Large intestine (tissue), 3 donors: ENCODE results near the gene ARHGAP26. TPM values are rescaled to one million over a fixed set of nuclear protein-coding genes. Genes with fewer than 3 reads are reported as not detected.

Experiments used
- DNase-seq, 2 donors: peaks; one replicate each; pipeline versions ENCODE4 v3.0.0 to v3.0.0-alpha.2; 2013
- H3K27ac ChIP-seq: one replicate; pipeline ENCODE4 v1.5.1; 2013; ENCODE audit warnings: low read length
- H3K27me3 ChIP-seq: 2 replicates; pipeline ENCODE4 v1.6.1; 2013; ENCODE audit warnings: low read length; ENCODE audit not compliant: control insufficient read depth, insufficient read depth
- H3K36me3 ChIP-seq: 2 replicates; pipeline ENCODE4 v1.6.1; 2013; ENCODE audit warnings: low read length; ENCODE audit not compliant: control insufficient read depth, insufficient read depth
- H3K4me1 ChIP-seq: one replicate; pipeline ENCODE4 v1.6.1; 2013; ENCODE audit warnings: low read length; ENCODE audit not compliant: control insufficient read depth, insufficient read depth
- H3K4me3 ChIP-seq: one replicate; pipeline ENCODE4 v1.5.1; 2013; ENCODE audit warnings: low read length
- H3K9me3 ChIP-seq: one replicate; pipeline ENCODE4 v1.6.1; 2013; ENCODE audit warnings: mild to moderate bottlenecking, low read depth, low read length, moderate library complexity; ENCODE audit not compliant: control insufficient read depth
- WGBS: methylation state at CpG from one replicate; pipeline ENCODE4 v1.1.5; 2013; ENCODE audit warnings: low lambda C conversion rate; ENCODE audit not compliant: insufficient coverage; 5-methylcytosine and 5-hydroxymethylcytosine counted together
- polyA plus RNA-seq: library from polyadenylated mRNA; unstranded; fragments of 120-200 nt; gene quantifications from one replicate; pipeline ENCODE4 v1.2.1, GENCODE V29; 2013

Gene ARHGAP26
- polyA plus RNA-seq, 1 donor: 31.8 TPM

DNA sequence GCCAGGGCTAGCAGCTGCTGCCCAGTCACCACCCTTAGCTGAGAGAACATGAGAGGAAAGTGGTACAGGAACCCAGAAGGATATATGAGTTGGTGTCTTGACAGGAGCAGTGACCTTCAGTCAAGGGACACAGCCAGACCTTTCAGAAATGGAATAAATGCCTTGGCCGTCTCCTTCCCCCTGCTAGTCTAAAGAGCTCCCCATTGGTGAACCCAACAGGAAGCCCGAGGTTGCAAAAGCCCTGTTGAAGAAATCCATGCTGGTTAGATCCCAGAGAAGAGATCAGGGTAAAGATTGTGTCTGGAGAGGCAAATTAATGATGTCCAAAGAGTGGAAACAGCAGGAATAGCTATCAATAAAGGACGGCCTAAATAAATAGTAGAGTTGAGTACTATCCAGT, 388.9 kb downstream of the ARHGAP26 start:
- no peaks in the 10 kb centered on the region for H3K27me3 ChIP-seq
- DNase-seq: no peak
- no peaks in the 10 kb centered on the region for H3K4me1 ChIP-seq
- 89% methylated on average over 1 of the region's 3 CpGs for WGBS
- no peaks in the 10 kb centered on the region for H3K36me3 ChIP-seq
- H3K9me3 ChIP-seq: no peaks in the 10 kb centered on the region
- H3K27ac ChIP-seq: no peak overlapping the region
- H3K4me3 ChIP-seq: no peak overlapping the region

DNA sequence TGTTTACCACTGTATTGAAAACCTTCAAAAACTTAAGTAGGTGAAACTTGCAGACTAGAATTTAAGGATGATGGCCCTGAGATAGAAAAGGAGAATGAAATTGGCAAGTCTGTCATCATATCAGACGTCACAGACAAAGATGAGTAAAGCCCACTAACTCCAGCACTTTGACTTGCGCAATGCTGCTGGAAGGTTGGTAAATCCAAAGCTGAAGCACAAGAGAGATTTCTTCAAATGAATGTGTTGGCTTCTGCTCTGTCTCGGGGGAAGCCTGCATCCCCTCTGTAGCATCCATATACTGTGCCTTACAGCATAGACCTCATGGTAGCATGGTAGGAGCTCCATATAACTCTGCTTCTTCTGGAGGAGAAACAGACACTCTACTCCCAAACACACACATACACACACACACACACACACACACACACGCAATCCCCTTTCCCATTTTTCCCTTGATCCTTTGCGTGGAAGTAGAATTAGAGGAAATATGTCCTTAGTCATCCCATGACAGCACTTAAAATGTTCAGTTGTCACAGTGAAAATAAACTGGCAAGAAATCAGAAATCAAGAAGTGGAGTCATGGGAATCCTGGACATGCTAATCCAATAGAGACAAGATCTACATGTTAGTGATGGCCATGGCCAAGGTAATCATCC, 391.8 kb downstream of the ARHGAP26 start:
- no peak for DNase-seq
- no peak overlapping the region for H3K27ac ChIP-seq
- H3K4me1 ChIP-seq: peaks cover 16% of the 10 kb centered on the region
- H3K4me3 ChIP-seq: no peak overlapping the region
- no peaks in the 10 kb centered on the region for H3K27me3 ChIP-seq
- 75% methylated on average over 1 of the region's 5 CpGs for WGBS
- H3K9me3 ChIP-seq: no peaks in the 10 kb centered on the region
- no peaks in the 10 kb centered on the region for H3K36me3 ChIP-seq

GRCh38 chr5:143162810-143163209, 392.6 kb downstream of the ARHGAP26 start:
- no peak for DNase-seq
- Histone ChIP-seq H3K36me3 (no peaks in the 10 kb centered on the region), H3K4me1 (peaks cover 24% of the 10 kb centered on the region), H3K9me3 (no peaks in the 10 kb centered on the region), H3K27ac (no peak overlapping the region), H3K27me3 (no peaks in the 10 kb centered on the region), H3K4me3 (no peak overlapping the region)
- WGBS: 100% methylated on average over 1 of the region's 3 CpGs

DNA sequence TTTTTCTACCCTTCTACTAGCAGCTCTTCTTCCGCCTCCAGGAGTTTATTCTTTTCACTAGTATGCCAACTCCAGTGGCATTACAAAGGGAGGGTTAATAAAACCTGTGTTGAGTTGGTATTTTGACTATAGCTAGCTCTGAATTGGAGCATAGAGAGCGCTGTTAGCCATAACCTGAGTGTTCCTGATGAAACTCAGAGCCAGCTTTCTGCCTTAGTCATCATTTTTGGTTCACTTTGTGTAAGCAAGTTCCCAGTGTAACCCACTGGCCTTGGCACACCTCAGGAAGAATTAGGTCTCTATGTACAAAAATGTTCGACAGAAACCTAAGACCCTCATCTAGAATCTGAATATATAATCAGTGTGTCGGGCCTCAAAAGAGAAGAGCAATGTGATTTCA, 394.4 kb downstream of the ARHGAP26 start:
- no peaks in the 10 kb centered on the region for H3K27me3 ChIP-seq
- no peak overlapping the region for H3K27ac ChIP-seq
- WGBS: no CpG with 5 or more reads among the region's 4 CpGs
- no peak overlapping the region for H3K4me3 ChIP-seq
- no peak for DNase-seq
- peaks cover 40% of the 10 kb centered on the region for H3K4me1 ChIP-seq
- no peaks in the 10 kb centered on the region for H3K36me3 ChIP-seq
- no peaks in the 10 kb centered on the region for H3K9me3 ChIP-seq

DNA sequence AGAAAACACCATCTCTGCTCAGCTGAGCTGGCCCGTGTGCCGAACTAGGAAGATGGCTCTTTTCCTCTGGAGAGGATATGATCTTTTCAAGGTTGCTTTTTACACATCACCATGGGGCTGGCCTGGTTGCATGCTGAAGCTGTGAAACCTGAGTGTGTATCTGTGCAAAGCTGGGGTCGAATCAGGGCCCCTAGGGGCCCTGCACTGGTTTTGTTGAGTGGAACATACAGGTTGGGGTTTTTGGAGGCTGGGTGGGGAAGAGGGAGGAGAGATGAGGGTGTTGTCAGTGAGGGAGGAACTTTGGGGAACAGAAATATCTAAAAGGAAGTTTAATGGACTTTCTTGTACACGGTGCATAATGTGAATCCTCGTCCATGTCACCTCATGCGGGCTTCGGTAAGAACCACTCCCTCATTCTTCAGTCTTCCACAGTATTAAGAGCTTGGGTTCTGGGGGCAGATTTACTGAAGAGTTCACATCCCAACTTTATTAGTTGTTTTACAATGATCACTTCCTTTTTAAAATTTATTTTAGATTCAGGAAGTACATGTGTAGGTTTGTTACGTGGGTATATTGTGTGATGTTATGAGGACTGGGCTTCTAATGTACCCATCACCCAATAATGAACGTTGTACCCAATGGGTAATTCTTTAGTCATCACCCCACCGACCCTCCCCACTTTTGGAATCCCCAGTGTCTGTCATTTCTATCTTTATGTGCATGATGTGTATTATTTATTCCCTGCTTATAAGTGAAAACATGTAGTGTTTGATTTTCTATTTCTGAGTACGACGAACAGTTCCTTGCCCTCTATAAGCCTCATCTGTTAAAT, 395.1 kb downstream of the ARHGAP26 start:
- Histone ChIP-seq H3K27me3 (no peaks in the 10 kb centered on the region), H3K4me3 (no peak overlapping the region), H3K4me1 (peaks cover 40% of the 10 kb centered on the region), H3K36me3 (no peaks in the 10 kb centered on the region), H3K27ac (no peak overlapping the region), H3K9me3 (no peaks in the 10 kb centered on the region)
- no peak for DNase-seq
- 85% methylated on average over 4 of the region's 12 CpGs for WGBS

DNA sequence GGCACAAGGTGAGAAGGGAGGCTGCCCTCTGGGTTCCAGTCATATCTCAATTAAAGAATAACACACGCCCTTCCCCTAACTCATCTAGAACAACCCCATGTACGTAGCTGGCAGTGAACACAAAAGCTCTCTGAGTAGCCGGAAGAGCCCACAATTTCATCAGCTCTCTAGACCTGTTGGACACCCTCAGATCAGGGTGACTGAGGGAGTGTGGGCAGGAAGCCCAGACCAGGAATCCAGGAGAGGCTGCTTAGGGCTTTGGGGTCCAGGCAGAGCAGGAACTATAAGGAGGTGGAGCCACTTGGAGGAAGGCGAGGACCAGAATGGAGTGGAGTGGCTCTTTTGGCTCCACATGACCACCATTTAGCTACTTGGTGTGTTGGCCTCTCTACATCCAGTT, 395.9 kb downstream of the ARHGAP26 start:
- Histone ChIP-seq H3K27me3 (no peaks in the 10 kb centered on the region), H3K4me1 (peaks cover 40% of the 10 kb centered on the region), H3K9me3 (no peaks in the 10 kb centered on the region), H3K27ac (peak overlapping the region; percentile 72), H3K4me3 (no peak overlapping the region), H3K36me3 (no peaks in the 10 kb centered on the region)
- DNase-seq: no peak
- WGBS: no CpG with 5 or more reads among the region's 4 CpGs

- DNase-seq: peak; percentile 78 to 94
- peaks cover 40% of the 10 kb centered on the region for H3K4me1 ChIP-seq
- H3K9me3 ChIP-seq: no peaks in the 10 kb centered on the region
- H3K27me3 ChIP-seq: no peaks in the 10 kb centered on the region
- H3K27ac ChIP-seq: peak overlapping the region; percentile 72
- H3K4me3 ChIP-seq: no peak overlapping the region
- H3K36me3 ChIP-seq: no peaks in the 10 kb centered on the region
- no CpG with 5 or more reads among the region's 8 CpGs for WGBS
Observed at GRCh38 chr5:143166661-143167420, 396.7 kb downstream of the ARHGAP26 start.

DNA sequence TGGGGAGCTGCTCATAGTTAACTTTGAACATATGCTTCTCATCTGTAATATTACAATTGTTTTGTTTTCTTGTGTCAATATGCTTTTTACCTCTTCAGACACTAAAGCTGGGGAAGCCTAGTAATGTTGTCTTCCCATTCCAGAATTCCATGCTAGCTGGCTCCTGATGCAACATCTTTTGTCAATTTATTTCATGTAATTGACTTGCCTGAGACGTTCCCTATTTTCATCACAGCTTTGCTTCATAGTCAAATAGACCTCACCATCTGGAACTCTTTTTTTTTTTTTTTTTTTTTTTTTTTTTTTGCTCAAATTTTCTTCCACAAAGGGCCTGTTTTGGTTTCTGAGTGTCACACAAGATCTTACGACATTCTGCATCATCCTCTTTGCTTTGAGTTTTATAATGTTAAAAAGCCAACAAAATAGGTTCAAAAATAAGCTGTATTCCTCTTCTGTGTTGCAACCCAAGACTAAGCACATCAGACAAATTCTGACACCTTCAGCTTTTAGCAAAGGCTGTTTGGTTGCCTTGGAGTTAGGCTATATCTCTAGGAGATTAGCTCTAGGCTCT, 398.1 kb downstream of the ARHGAP26 start:
- 67% methylated on average over 1 of the region's 2 CpGs for WGBS
- Histone ChIP-seq H3K36me3 (peaks cover 5% of the 10 kb centered on the region), H3K9me3 (no peaks in the 10 kb centered on the region), H3K4me1 (peaks cover 40% of the 10 kb centered on the region), H3K27ac (peak overlapping the region; percentile 52), H3K27me3 (no peaks in the 10 kb centered on the region), H3K4me3 (no peak overlapping the region)
- no peak for DNase-seq

DNA sequence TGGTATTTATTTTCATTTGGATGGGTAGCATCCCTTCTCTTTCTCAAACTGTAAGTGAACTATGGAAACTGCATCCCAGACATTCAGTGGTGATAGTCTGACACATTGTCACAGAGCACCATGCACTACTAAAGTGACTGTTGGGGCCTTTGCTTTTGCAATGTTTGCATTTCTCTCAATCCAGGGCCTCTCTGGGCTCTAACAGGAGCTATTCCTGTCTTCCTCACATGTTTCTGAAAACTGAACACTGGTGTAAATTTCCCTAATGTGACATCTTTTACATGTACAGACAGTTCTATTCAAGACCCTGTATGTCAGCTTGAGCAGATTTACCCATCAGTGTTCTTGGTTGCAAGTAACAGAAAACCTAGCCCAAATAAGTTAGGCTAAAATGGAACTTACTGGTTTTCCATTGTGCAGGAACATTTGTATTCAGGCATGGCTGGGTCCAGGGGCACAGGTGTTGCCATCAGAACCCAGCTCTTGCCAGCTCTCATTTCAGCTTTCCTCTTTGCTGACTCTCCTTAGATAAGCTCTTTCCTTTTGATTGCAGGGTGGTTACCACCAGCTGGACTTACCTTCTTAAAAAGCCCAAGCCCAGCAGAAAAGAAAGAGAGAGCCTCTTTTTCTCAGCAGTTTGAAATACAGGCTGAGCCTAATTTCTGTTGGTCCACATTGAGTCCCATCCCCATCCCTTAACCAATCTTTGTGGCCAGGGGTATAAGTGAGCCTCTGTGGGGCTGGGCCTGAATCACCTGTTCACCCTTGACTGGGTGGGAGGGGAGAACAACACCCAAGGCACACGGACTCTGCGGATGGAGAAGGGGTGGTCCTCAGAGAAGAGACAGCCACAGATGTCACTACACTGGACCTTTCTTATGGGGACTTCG, 399.0 kb downstream of the ARHGAP26 start:
- H3K4me1 ChIP-seq: peaks cover 40% of the 10 kb centered on the region
- no peaks in the 10 kb centered on the region for H3K9me3 ChIP-seq
- H3K36me3 ChIP-seq: peaks cover 7% of the 10 kb centered on the region
- no peaks in the 10 kb centered on the region for H3K27me3 ChIP-seq
- H3K4me3 ChIP-seq: no peak overlapping the region
- no peak overlapping the region for H3K27ac ChIP-seq
- no peak for DNase-seq
- WGBS: no CpG with 5 or more reads among the region's 3 CpGs
